ENCODE measurements around the gene ABCD3. TPM values are rescaled to one million over a fixed set of nuclear protein-coding genes. Genes with fewer than 3 reads are reported as not detected.

Gene ABCD3
- total RNA-seq, 3 donors from 2014 or later (not counting 1 experiment from before 2014, with no cell fraction given) = 22.3 to 29.5 (median 27.6) TPM

- Histone ChIP-seq H3K4me3 (ENCODE audit: low read length) (peak within 1 kb of the TSS; percentile 36), H3K27me3 (ENCODE audit: control insufficient read depth, insufficient read depth, low read length) (peaks cover 38% of the 10 kb centered on the region), H3K27ac (ENCODE audit: low read length) (no peak within 1 kb of the TSS), H3K36me3 (ENCODE audit: control insufficient read depth, insufficient read depth, low read length) (no peaks in the 10 kb centered on the region), H3K4me1 (ENCODE audit: control insufficient read depth, insufficient read depth, low read length) (peaks cover 12% of the 10 kb centered on the region), H3K9me3 (ENCODE audit: control insufficient read depth, insufficient read depth, low read length) (no peaks in the 10 kb centered on the region)
- Mint-ChIP-seq H3K4me3 (peak within 1 kb of the TSS; percentile 81), H3K4me1 (peaks cover 14 to 21% of the 10 kb centered on the region in 2 donors), H3K9me3 (no peaks in the 10 kb centered on the region), H3K27me3 (ENCODE audit: low read depth in 2 of 2) (peaks cover 40 to 60% of the 10 kb centered on the region in 2 donors), H3K27ac (peak within 1 kb of the TSS in 1 of 2 donors; percentile 69), H3K36me3 (no peaks in the 10 kb centered on the region)
- 1% methylated on average over 94 of the region's 94 CpGs for WGBS (ENCODE audit: insufficient coverage)
- ATAC-seq (peak; percentile 87 to 92 (median 90)), DNase-seq (peak; percentile 33 to 53)
- intact Hi-C loops (cut with micrococcal nuclease) = no loop called here
- no peak for TF ChIP-seq CTCF (IDR thresholded peaks at IDR 0.05)
Measured at GRCh38 chr1:94541246-94542087, 123.3 kb downstream of the ABCD3 start, which contains the start of gene F3. F3 (minus strand) TSS chr1:94541759; CDS start chr1:94541636, 123 bp downstream.

GRCh38 chr1:94542088-94542870 is 124.1 kb downstream of the ABCD3 start:
- Mint-ChIP-seq H3K27ac (peak overlapping the region in 1 of 2 donors; percentile 69), H3K36me3 (no peaks in the 10 kb centered on the region), H3K9me3 (no peaks in the 10 kb centered on the region), H3K4me3 (peak overlapping the region; percentile 81), H3K27me3 (ENCODE audit: low read depth in 2 of 2) (peaks cover 40 to 67% of the 10 kb centered on the region in 2 donors), H3K4me1 (peaks cover 14 to 21% of the 10 kb centered on the region in 2 donors)
- TF ChIP-seq CTCF (IDR thresholded peaks at IDR 0.05) = no peak
- Histone ChIP-seq H3K27ac (ENCODE audit: low read length) (no peak overlapping the region), H3K27me3 (ENCODE audit: control insufficient read depth, insufficient read depth, low read length) (peaks cover 38% of the 10 kb centered on the region), H3K9me3 (ENCODE audit: control insufficient read depth, insufficient read depth, low read length) (no peaks in the 10 kb centered on the region), H3K4me3 (ENCODE audit: low read length) (peak overlapping the region; percentile 36), H3K36me3 (ENCODE audit: control insufficient read depth, insufficient read depth, low read length) (no peaks in the 10 kb centered on the region), H3K4me1 (ENCODE audit: control insufficient read depth, insufficient read depth, low read length) (peaks cover 12% of the 10 kb centered on the region)
- 3% methylated on average over 24 of the region's 26 CpGs for WGBS (ENCODE audit: insufficient coverage)
- intact Hi-C loops (cut with micrococcal nuclease) = no loop called here
- DNase-seq (no peak), ATAC-seq (peak; percentile 24 to 30 (median 30))

GRCh38 chr1:94543001-94543400 is 124.8 kb downstream of the ABCD3 start:
- no peak for TF ChIP-seq CTCF (IDR thresholded peaks at IDR 0.05)
- DNase-seq = no peak
- no peak overlapping the region for H3K27ac Mint-ChIP-seq
- H3K36me3 Mint-ChIP-seq = no peaks in the 10 kb centered on the region
- Histone ChIP-seq H3K9me3 (ENCODE audit: control insufficient read depth, insufficient read depth, low read length) (no peaks in the 10 kb centered on the region), H3K4me1 (ENCODE audit: control insufficient read depth, insufficient read depth, low read length) (peaks cover 12% of the 10 kb centered on the region), H3K27me3 (ENCODE audit: control insufficient read depth, insufficient read depth, low read length) (peaks cover 40% of the 10 kb centered on the region), H3K4me3 (ENCODE audit: low read length) (no peak overlapping the region), H3K36me3 (ENCODE audit: control insufficient read depth, insufficient read depth, low read length) (no peaks in the 10 kb centered on the region), H3K27ac (ENCODE audit: low read length) (no peak overlapping the region)
- no peak for ATAC-seq
- peak overlapping the region; percentile 81 for H3K4me3 Mint-ChIP-seq
- 6% methylated on average over 1 of the region's 1 CpG for WGBS (ENCODE audit: insufficient coverage)
- intact Hi-C loops (cut with micrococcal nuclease) = no loop called here
- no peaks in the 10 kb centered on the region for H3K9me3 Mint-ChIP-seq
- H3K27me3 Mint-ChIP-seq (ENCODE audit: low read depth in 2 of 2) = peaks cover 40 to 75% of the 10 kb centered on the region in 2 donors
- peaks cover 14 to 21% of the 10 kb centered on the region in 2 donors for H3K4me1 Mint-ChIP-seq

Measured in natural killer cell (primary cell).